Testis (tissue), 3 donors: ENCODE measurements around the gene VAV2. TPM values are rescaled to one million over a fixed set of nuclear protein-coding genes. Genes with fewer than 3 reads are reported as not detected.

Experiments
- DNase-seq: peaks from one replicate; pipeline ENCODE4 v3.0.0-alpha.2; 2019
- H3K27ac ChIP-seq, 2 donors: fragments of 200-600 bp; sonication (generic); one replicate each; pipeline ENCODE4 v1.5.1; 2019
- H3K27me3 ChIP-seq: fragments of 200-600 bp; sonication (generic); one replicate; pipeline ENCODE4 v1.5.1; 2019
- H3K36me3 ChIP-seq: fragments of 200-600 bp; sonication (generic); one replicate; pipeline ENCODE4 v1.5.1; 2017; ENCODE audit warnings: low read depth; ENCODE audit errors: missing control alignments
- H3K4me1 ChIP-seq: fragments of 200-600 bp; sonication (generic); one replicate; pipeline ENCODE4 v1.5.1; 2019
- H3K4me3 ChIP-seq, 2 donors: fragments of 200-600 bp; sonication (generic); one replicate each; pipeline ENCODE4 v1.5.1; 2017 to 2019
- H3K9me3 ChIP-seq: fragments of 200-600 bp; sonication (generic); one replicate; pipeline ENCODE4 v1.5.1; 2017
- CTCF ChIP-seq, 3 experiments: fragments of 450-650 bp in 2 of 3; fragments of 200-600 bp in 1 of 3; sonication (generic) in 1 of 3; IDR thresholded peaks; one replicate each; pipeline ENCODE4 v1.5.1; 2016 to 2019; ENCODE audit warnings: antibody characterized with exemption in 3 of 3, mild to moderate bottlenecking in 2 of 3, moderate library complexity in 1 of 3
- POLR2A ChIP-seq: fragments of 450-650 bp; IDR thresholded peaks from one replicate; pipeline ENCODE4 v1.6.1; 2017; ENCODE audit warnings: antibody characterized with exemption, mild to moderate bottlenecking, moderate library complexity
- WGBS, 2 donors: methylation state at CpG; one replicate each; pipeline ENCODE4 v1.1.5; 2018; 5-methylcytosine and 5-hydroxymethylcytosine counted together
- intact Hi-C: fragments of 100-400 bp; cut with DNase I; formaldehyde crosslinking; loops from one replicate; pipeline ENCODE4 v1.15.1; 2023; ENCODE audit warnings: low total_unique reads
- polyA plus RNA-seq: library from polyadenylated mRNA; stranded (reverse); fragments of 350-450 nt; fragmentation: Illumina TruSeq; extraction: RNeasy Lipid Tissue Mini Kit (QIAGEN cat#74804); gene quantifications from one replicate; pipeline ENCODE4 v1.2.3, GENCODE V29; 2014; ENCODE audit warnings: low read depth, low replicate concordance; ENCODE audit not compliant: insufficient read depth
- total RNA-seq, 2 donors: library from RNA; depleted of rRNA; stranded (reverse); fragments of >200 nt; gene quantifications; one replicate each; pipeline ENCODE4 v1.2.3, GENCODE V29; 2016

VAV2 gene
- total and polyA plus RNA-seq, 3 donors from 2014 or later = 11.0 to 14.1 (median 12.2) TPM

DNA sequence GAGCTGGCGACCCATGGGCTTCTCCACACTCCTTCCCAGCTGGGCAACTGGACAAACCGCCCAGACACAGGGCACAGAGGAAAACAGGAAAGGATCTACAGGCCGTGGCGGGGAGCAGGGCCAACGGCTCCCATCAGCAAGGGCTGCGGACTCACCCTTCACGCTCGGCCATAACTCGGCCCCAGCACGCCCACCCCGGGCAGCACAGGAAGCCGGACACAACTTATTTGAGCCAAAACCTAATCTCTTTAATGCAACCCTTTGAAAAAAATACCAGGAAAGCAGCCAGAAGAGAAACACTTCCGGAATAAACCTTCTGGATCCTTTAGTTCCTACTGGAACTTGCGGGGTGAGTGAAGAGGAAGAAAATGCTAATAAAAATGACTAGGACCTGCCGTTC is 59.9 kb downstream of the VAV2 start:
- no peak overlapping the region for H3K27ac ChIP-seq
- intact Hi-C loops = no loop called here
- TF ChIP-seq CTCF (IDR thresholded peaks at IDR 0.05) (no peak), POLR2A (no peak)
- H3K4me1 ChIP-seq = peaks cover 21% of the 10 kb centered on the region
- DNase-seq = no peak
- 42 to 66% methylated on average over 15 of the region's 15 CpGs for WGBS, 2 donors
- no peaks in the 10 kb centered on the region for H3K36me3 ChIP-seq
- no peak overlapping the region for H3K4me3 ChIP-seq
- no peaks in the 10 kb centered on the region for H3K27me3 ChIP-seq
- no peaks in the 10 kb centered on the region for H3K9me3 ChIP-seq

- intact Hi-C loops = no loop called here
- Histone ChIP-seq H3K27ac (no peak overlapping the region), H3K4me1 (peaks cover 20% of the 10 kb centered on the region), H3K4me3 (no peak overlapping the region), H3K36me3 (no peaks in the 10 kb centered on the region), H3K27me3 (no peaks in the 10 kb centered on the region), H3K9me3 (no peaks in the 10 kb centered on the region)
- 84 to 86% methylated on average over 19 to 23 of the region's 23 CpGs for WGBS, 2 donors
- TF ChIP-seq POLR2A (no peak), CTCF (IDR thresholded peaks at IDR 0.05) (no peak)
- no peak for DNase-seq
These were observed 61.2 kb downstream of the VAV2 start for GRCh38 chr9:133930682-133931485.

- H3K4me3 ChIP-seq = no peak overlapping the region
These were observed 62.0 kb downstream of the VAV2 start for GRCh38 chr9:133930046-133930681.

DNA sequence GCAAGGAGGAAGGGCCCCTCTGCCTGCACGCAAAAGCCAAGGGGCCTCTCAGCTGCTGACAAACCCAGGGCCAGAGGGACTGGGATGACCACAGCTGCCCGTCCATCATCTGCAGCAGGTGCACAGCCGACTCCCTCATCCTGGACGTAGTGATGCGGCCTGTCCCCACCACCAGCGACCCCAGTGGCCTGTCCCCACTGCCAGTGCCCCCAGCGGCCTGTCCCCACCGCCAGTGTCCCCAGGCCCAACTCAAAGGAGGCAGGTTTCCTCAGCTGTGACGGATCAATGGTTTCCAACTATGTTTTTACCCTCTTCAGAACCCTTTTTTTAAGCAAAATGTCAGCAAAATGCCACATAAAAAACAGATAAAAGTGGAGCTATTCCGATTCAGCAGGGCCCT is 62.5 kb downstream of the VAV2 start:
- Histone ChIP-seq H3K4me1 (peaks cover 8% of the 10 kb centered on the region), H3K27ac (no peak overlapping the region), H3K9me3 (no peaks in the 10 kb centered on the region), H3K36me3 (no peaks in the 10 kb centered on the region), H3K4me3 (no peak overlapping the region), H3K27me3 (no peaks in the 10 kb centered on the region)
- TF ChIP-seq POLR2A = no peak
- no peak for TF ChIP-seq CTCF (IDR thresholded peaks at IDR 0.05)
- 80 to 83% methylated on average over 10 of the region's 10 CpGs for WGBS, 2 donors
- no peak for DNase-seq
- intact Hi-C loops = no loop called here

More at GRCh38 chr9:133930046-133930681, 62.0 kb downstream of the VAV2 start:
- Histone ChIP-seq H3K9me3 (no peaks in the 10 kb centered on the region), H3K4me1 (peaks cover 13% of the 10 kb centered on the region), H3K36me3 (no peaks in the 10 kb centered on the region), H3K27me3 (no peaks in the 10 kb centered on the region), H3K27ac (no peak overlapping the region)
- TF ChIP-seq CTCF (IDR thresholded peaks at IDR 0.05) (no peak), POLR2A (no peak)
- intact Hi-C loops = no loop called here
- DNase-seq = no peak
- 72 to 75% methylated on average over 20 of the region's 20 CpGs for WGBS, 2 donors
